Common myeloid progenitor, CD34-positive (primary cell): ENCODE results near the gene SMAD1.

Experiments
- CTCF ChIA-PET: fragments of 350-600 bp; sonication (Branson Sonifier 250); formaldehyde crosslinking; loops from one replicate; lab custom pipeline; 2021; ENCODE audit warnings: antibody characterized with exemption; lab: Charles Lee
- POLR2A ChIA-PET: fragments of 350-600 bp; sonication (Branson Sonifier 250); formaldehyde crosslinking; loops from one replicate; lab custom pipeline; 2021; ENCODE audit warnings: antibody characterized with exemption; lab: Charles Lee
- DNase-seq, 3 donors: peaks; one replicate each; pipeline versions ENCODE4 v3.0.0 to v3.0.0-alpha.2; 2013
- H3K27ac ChIP-seq, 2 experiments: 1 replicate in 1 of 2; 2 replicates in 1 of 2; pipeline ENCODE4 v1.7.0; 2013; ENCODE audit warnings: inconsistent platforms in 2 of 2, low read length in 2 of 2, mild to moderate bottlenecking in 2 of 2, low read depth in 1 of 2, moderate library complexity in 1 of 2; ENCODE audit not compliant: severe bottlenecking in 2 of 2, insufficient read depth in 1 of 2, poor library complexity in 1 of 2
- H3K27me3 ChIP-seq, 5 experiments: replicated peaks in 2 of 5; 1 replicate in 3 of 5; 2 replicates in 2 of 5; pipeline versions ENCODE4 v1.6.1 to v1.7.0; 2013; ENCODE audit warnings: low read length in 4 of 5, mild to moderate bottlenecking in 2 of 5, moderate library complexity in 2 of 5, inconsistent platforms in 1 of 5; ENCODE audit not compliant: insufficient read depth in 5 of 5, control insufficient read depth in 4 of 5
- H3K36me3 ChIP-seq, 4 experiments: 1 replicate in 2 of 4; 2 replicates in 2 of 4; pipeline versions ENCODE4 v1.6.1 to v1.7.0; 2013; ENCODE audit warnings: low read length in 3 of 4, control low read depth in 1 of 4, mild to moderate bottlenecking in 1 of 4; ENCODE audit not compliant: control insufficient read depth in 4 of 4, insufficient read depth in 4 of 4
- H3K4me1 ChIP-seq, 4 experiments: 1 replicate in 3 of 4; 2 replicates in 1 of 4; pipeline versions ENCODE4 v1.6.1 to v1.7.1; 2013; ENCODE audit warnings: low read length in 3 of 4, mild to moderate bottlenecking in 3 of 4, control low read depth in 1 of 4, inconsistent platforms in 1 of 4, moderate library complexity in 1 of 4; ENCODE audit not compliant: control insufficient read depth in 4 of 4, insufficient read depth in 4 of 4; ENCODE audit errors: control extremely low read depth in 1 of 4
- H3K4me3 ChIP-seq, 7 experiments: 1 replicate in 4 of 7; 2 replicates in 3 of 7; pipeline versions ENCODE4 v1.5.1 to v1.7.0; 2013; ENCODE audit warnings: mild to moderate bottlenecking in 7 of 7, low read length in 6 of 7, moderate library complexity in 6 of 7, inconsistent platforms in 2 of 7, low read depth in 2 of 7, control low read depth in 1 of 7; ENCODE audit not compliant: insufficient read depth in 4 of 7, control insufficient read depth in 1 of 7; ENCODE audit errors: extremely low read depth in 1 of 7
- H3K9me3 ChIP-seq, 5 experiments: 1 replicate in 4 of 5; 2 replicates in 1 of 5; pipeline versions ENCODE4 v1.6.1 to v1.7.1; 2013; ENCODE audit warnings: low read length in 4 of 5, mild to moderate bottlenecking in 2 of 5, inconsistent platforms in 1 of 5, low read depth in 1 of 5, moderate library complexity in 1 of 5; ENCODE audit not compliant: control insufficient read depth in 4 of 5, insufficient read depth in 2 of 5; ENCODE audit errors: control extremely low read depth in 1 of 5
- WGBS: methylation state at CpG from one replicate; pipeline ENCODE4 v1.1.5; 2013; ENCODE audit not compliant: insufficient coverage; 5-methylcytosine and 5-hydroxymethylcytosine counted together

The SMAD1 gene

DNA sequence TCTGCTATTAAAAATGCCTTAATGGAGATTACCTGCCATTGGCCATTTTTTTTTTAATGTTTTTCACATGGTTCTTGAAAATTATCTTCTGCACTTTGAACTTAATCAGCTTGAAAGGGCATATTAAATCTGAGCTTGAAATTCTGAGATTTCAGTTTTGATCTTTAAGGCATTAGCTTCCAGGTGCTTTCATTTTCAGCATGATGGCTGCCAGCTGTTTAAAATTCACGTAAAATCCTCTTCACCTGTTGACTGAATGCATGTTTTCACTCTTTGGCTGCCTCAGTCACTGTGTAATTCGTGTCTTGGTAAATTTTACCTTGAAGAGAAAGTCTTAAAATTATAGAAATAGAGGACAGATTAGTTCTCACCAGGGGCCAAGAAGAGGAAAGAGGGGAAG, 39.6 kb downstream of the SMAD1 start:
- no peak for DNase-seq
- no peaks in the 10 kb centered on the region for H3K9me3 ChIP-seq
- no peak overlapping the region for H3K27ac ChIP-seq
- peaks cover 0 to 7% (median under 1%) of the 10 kb centered on the region in 4 experiments for H3K4me1 ChIP-seq
- no peak overlapping the region for H3K4me3 ChIP-seq
- H3K27me3 ChIP-seq, result no peaks in the 10 kb centered on the region
- ChIA-PET CTCF (no interaction called here), POLR2A (no interaction called here)
- WGBS, result 94% methylated on average over 2 of the region's 2 CpGs
- peaks cover 3 to 14% (median 6%) of the 10 kb centered on the region in 4 experiments for H3K36me3 ChIP-seq

DNA sequence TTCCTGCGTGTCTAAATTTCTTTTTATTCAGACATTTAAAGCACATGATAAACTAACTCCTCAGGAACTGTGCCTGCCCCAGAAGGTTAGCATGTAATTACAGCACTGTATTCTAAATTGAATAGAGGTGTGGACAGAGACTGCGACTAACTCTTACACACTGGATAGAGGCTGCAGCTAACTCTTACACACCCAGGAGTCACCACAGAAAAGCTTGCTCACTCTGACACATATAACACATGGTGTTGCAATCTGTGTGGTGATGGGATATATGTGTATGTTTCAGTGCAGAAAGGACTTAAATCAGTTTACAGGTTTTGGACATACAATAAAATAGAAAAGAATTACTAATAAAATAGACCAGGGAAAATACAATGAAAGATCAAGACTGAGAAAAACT, 41.5 kb downstream of the SMAD1 start:
- CTCF ChIA-PET, result interaction anchor here (0.7 to 1.2 kb wide), 2 partner anchors 8 to 15 kb away, joined by 3 read pairs; no protein-coding TSS in a partner anchor
- POLR2A ChIA-PET, result no interaction called here
- no peak for DNase-seq

DNA sequence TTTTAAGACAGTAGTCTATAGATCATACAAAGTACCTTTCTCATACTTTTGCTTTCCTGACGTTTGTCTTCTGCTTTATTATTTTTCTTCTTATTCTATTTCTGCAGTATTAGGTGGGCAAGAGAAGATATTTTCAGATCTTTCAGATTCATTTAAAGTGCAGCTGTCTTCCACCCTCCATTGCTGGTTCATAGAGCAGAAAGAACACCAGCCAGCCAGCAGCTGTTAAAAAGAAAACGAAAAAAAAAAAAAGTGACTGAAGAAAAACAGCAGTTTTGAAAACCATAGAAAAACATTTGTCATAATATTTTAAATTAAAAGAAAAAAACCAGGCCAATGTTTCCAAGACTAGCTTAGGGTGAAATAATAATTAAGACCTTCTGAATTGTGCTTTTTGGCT, 42.9 kb downstream of the SMAD1 start:
- ChIA-PET CTCF (interaction anchor here (0.6 to 1.1 kb wide), 2 partner anchors 15 to 32 kb away, joined by 3 read pairs; no protein-coding TSS in a partner anchor), POLR2A (no interaction called here)
- Histone ChIP-seq H3K4me1 (peaks cover 0 to 7% (median under 1%) of the 10 kb centered on the region in 4 experiments), H3K27ac (no peak overlapping the region), H3K27me3 (no peaks in the 10 kb centered on the region), H3K36me3 (peaks cover 0 to 7% (median 3%) of the 10 kb centered on the region in 4 experiments), H3K4me3 (no peak overlapping the region), H3K9me3 (no peaks in the 10 kb centered on the region)
- DNase-seq, result no peak
- WGBS, result no CpG with 5 or more reads among the region's 2 CpGs

More for the DNA sequence above, 41.5 kb downstream of the SMAD1 start:
- Histone ChIP-seq H3K4me3 (no peak overlapping the region), H3K36me3 (peaks cover 0 to 7% (median 3%) of the 10 kb centered on the region in 4 experiments), H3K27ac (no peak overlapping the region), H3K9me3 (no peaks in the 10 kb centered on the region), H3K27me3 (no peaks in the 10 kb centered on the region), H3K4me1 (peaks cover 0 to 7% (median under 1%) of the 10 kb centered on the region in 4 experiments)
- no CpG with 5 or more reads among the region's 2 CpGs for WGBS

DNA sequence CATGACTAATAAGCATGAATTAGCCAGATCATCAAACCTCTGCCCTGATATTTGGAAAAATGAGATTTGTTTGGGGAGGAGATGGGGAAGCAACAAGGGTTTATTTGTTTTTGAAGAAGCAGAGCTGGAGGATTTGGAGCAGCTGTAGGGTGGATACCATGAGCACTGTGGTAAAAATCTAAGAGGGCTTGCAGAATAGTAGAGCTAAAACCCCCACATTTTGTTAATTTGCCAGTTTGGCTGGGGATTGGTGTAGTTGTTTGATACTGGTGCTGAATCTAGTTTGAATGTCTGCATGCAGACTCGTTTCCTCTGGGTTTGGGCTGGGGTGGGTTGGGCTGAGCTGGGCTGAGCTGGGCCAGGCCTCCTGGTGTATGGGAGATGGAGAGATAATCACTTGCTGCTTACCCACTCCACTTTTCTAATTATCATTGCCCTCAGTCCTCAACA, 43.7 kb downstream of the SMAD1 start:
- no peak overlapping the region for H3K27ac ChIP-seq
- CTCF ChIA-PET, result interaction anchor here (1.0 to 1.4 kb wide), 2 partner anchors 28 to 32 kb away, joined by 3 to 4 read pairs; no protein-coding TSS in a partner anchor
- no CpG with 5 or more reads among the region's 1 CpG for WGBS

DNA sequence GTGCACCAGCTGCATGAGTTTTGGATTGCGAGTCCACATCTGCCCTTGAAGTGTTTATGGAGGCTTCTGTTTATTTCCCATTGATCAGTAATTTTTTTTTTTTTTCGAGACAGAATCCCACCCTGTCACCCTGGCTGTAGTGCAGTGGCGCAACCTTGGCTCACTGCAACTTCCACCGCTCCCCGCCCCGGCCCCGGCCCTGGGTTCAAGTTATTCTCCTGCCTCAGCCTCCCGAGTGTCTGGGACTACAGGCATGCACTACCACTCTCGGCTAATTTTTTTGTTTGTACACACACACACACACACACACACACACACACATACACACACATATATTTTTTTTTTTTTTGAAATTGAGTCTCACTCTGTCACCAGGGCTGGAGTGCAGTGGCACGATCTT, 46.1 kb downstream of the SMAD1 start:
- 100% methylated on average over 3 of the region's 10 CpGs for WGBS
- Histone ChIP-seq H3K36me3 (peaks cover 0 to 2% (median 0%) of the 10 kb centered on the region in 4 experiments), H3K9me3 (no peaks in the 10 kb centered on the region), H3K27ac (no peak overlapping the region), H3K4me1 (peaks cover 0 to 7% (median 3%) of the 10 kb centered on the region in 4 experiments), H3K4me3 (no peak overlapping the region), H3K27me3 (no peaks in the 10 kb centered on the region)
- DNase-seq, result no peak
- ChIA-PET CTCF (interaction anchor here (0.7 to 2.6 kb wide), 3 partner anchors 13 to 56 kb away, joined by 3 to 9 read pairs (median 4); no protein-coding TSS in a partner anchor), POLR2A (no interaction called here)

More for the DNA sequence above, 43.7 kb downstream of the SMAD1 start:
- H3K4me3 ChIP-seq, result no peak overlapping the region
- H3K9me3 ChIP-seq, result no peaks in the 10 kb centered on the region
- H3K36me3 ChIP-seq, result peaks cover 0 to 2% (median under 1%) of the 10 kb centered on the region in 4 experiments
- DNase-seq, result peak in 1 of 3 donors; percentile 21
- POLR2A ChIA-PET, result interaction anchor here (0.7 kb wide), 1 partner anchor 14 kb away, joined by 3 read pairs; no protein-coding TSS in a partner anchor
- H3K27me3 ChIP-seq, result no peaks in the 10 kb centered on the region
- peaks cover 0 to 7% (median under 1%) of the 10 kb centered on the region in 4 experiments for H3K4me1 ChIP-seq

DNA sequence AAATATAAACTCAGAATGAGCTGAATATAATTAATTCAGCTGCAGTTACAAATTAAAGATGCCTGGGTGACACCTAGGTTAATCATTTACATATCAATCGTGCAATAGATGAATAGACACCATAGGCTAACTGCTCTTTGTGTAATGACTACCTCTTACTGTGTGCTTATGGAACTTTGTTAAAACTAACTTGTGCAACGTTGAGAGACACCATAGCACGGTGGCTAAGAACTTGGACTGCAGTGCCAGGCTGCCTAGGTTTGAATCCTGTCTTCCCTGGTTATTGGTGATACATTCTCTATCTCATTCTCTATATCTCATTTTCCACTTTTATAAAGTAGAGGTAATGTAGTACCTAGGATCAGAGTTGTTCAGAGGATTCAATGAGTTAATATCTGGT, 46.9 kb downstream of the SMAD1 start:
- POLR2A ChIA-PET, result no interaction called here
- Histone ChIP-seq H3K27ac (no peak overlapping the region), H3K27me3 (no peaks in the 10 kb centered on the region), H3K4me3 (no peak overlapping the region), H3K36me3 (no peaks in the 10 kb centered on the region), H3K9me3 (no peaks in the 10 kb centered on the region), H3K4me1 (peaks cover 0 to 7% (median 3%) of the 10 kb centered on the region in 4 experiments)
- no peak for DNase-seq
- 100% methylated on average over 2 of the region's 3 CpGs for WGBS
- CTCF ChIA-PET, result interaction anchor here (0.7 to 2.6 kb wide), 3 partner anchors 12 to 56 kb away, joined by 3 to 9 read pairs (median 4); no protein-coding TSS in a partner anchor

DNA sequence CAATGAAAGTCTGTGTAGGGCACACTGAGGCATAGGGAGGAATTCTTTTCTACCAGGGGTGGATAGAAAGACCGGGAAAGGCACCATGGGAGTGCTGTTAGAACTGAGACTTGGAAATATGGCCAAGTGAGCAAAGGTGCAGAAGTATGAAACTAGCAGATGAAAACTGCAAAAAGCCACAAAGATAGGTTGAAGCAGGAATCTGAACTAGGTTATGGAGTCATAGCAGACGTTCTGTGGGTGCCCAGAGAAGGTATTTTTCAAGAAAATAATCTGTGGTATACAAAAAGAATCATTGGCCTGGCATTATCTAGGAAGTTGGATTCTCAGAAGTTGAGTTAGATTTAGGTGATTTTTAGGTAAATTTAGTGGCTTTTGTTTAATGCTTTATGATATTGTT, 48.5 kb downstream of the SMAD1 start:
- POLR2A ChIA-PET, result no interaction called here
- Histone ChIP-seq H3K4me3 (no peak overlapping the region), H3K27me3 (no peaks in the 10 kb centered on the region), H3K4me1 (peaks cover 0 to 6% (median 2%) of the 10 kb centered on the region in 4 experiments), H3K9me3 (peaks cover 0 to 2% (median 0%) of the 10 kb centered on the region in 5 experiments), H3K36me3 (peaks cover 0 to 2% (median 0%) of the 10 kb centered on the region in 4 experiments), H3K27ac (no peak overlapping the region)
- DNase-seq, result no peak
- CTCF ChIA-PET, result interaction anchor here (2.6 kb wide), 1 partner anchor 10 kb away, joined by 9 read pairs; no protein-coding TSS in a partner anchor
- 96% methylated on average over 2 of the region's 2 CpGs for WGBS
